ENCODE data around the gene TFF3. TPM values are rescaled to one million over a fixed set of nuclear protein-coding genes. Genes with fewer than 3 reads are reported as not detected.

Gene TFF3
- total and polyA plus RNA-seq, 2 experiments from 2014 or later, result 0.38 TPM; not detected in 1

DNA sequence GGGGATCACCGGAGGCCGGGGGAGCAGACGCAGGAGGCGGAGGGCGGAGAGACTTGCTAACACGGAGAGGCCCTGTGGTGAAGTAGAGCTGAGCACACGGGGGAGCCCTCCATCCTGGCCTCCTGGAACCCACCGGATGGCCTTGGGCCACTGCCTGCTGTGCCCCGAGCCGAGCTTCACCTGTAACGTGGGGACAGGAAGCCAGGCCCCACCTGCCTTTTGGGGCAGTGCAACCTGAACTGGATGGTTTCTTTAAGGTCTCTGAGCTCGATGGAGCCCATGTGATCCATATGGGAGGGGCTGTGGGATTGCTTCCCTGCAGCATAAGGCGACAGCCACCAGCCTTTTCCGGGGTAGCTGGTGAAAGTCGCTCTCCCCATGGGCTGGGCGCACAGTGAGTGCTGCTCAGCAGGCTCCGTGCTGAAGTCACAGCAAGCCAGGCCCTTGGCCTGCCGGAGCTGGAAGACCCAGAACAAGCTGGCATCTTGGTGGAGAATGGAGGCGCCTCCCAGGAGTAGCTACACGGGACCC lies 35.8 kb downstream of the TFF3 start:
- Histone ChIP-seq H3K9me3 (ENCODE audit: low read depth) (no peaks in the 10 kb centered on the region), H3K4me1 (ENCODE audit: low read depth) (no peaks in the 10 kb centered on the region), H3K4me3 (no peak overlapping the region), H3K27me3 (no peaks in the 10 kb centered on the region), H3K27ac (no peak overlapping the region), H3K36me3 (no peaks in the 10 kb centered on the region)
- no peak for DNase-seq (ENCODE audit: low read depth in 1 of 2, low spot score in 1 of 2)
- TF ChIP-seq, protein P1, sequence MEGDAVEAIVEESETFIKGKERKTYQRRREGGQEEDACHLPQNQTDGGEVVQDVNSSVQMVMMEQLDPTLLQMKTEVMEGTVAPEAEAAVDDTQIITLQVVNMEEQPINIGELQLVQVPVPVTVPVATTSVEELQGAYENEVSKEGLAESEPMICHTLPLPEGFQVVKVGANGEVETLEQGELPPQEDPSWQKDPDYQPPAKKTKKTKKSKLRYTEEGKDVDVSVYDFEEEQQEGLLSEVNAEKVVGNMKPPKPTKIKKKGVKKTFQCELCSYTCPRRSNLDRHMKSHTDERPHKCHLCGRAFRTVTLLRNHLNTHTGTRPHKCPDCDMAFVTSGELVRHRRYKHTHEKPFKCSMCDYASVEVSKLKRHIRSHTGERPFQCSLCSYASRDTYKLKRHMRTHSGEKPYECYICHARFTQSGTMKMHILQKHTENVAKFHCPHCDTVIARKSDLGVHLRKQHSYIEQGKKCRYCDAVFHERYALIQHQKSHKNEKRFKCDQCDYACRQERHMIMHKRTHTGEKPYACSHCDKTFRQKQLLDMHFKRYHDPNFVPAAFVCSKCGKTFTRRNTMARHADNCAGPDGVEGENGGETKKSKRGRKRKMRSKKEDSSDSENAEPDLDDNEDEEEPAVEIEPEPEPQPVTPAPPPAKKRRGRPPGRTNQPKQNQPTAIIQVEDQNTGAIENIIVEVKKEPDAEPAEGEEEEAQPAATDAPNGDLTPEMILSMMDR (IDR thresholded peaks at IDR 0.05; ENCODE audit: low read depth, low read length), result no peak

DNA sequence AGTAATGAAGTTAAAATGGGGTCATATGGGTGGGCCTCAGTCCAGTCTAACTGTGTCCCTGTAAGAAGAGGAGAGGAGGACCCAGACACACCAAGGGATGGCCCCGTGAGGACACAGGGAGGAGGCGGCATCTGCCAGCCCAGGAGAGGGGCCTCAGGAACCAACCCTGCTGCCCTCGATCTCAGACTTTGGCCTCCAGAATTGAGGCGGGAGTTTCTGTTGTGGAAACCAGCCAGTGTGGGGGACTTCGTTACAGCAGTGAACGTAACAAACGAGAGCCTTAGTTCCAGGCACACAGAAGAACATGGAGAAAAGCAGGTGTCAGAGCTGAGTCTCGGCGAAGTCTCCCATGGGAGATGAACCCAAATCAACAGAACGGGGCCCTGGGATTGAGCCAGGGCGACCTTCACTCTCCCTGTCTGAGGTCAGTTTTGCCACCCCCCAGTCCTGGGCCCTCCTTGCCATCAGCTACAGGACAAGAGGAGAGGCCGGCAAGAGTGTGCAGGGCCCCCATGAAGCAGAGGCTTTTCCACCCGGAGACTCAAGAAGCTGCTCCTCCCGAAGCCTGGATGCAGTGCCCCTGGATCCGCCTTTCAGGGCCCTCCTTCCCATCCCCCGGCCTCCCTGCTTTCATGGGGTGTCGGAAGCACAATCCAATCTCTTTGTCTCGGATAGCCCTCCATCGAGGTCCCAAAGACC lies 36.6 kb downstream of the TFF3 start:
- Histone ChIP-seq H3K27ac (no peak overlapping the region), H3K9me3 (ENCODE audit: low read depth) (no peaks in the 10 kb centered on the region), H3K27me3 (no peaks in the 10 kb centered on the region), H3K4me3 (no peak overlapping the region), H3K36me3 (no peaks in the 10 kb centered on the region), H3K4me1 (ENCODE audit: low read depth) (no peaks in the 10 kb centered on the region)
- TF ChIP-seq, protein P1 (IDR thresholded peaks at IDR 0.05; ENCODE audit: low read depth, low read length), result no peak
- DNase-seq (ENCODE audit: low read depth in 1 of 2, low spot score in 1 of 2), result no peak

DNA sequence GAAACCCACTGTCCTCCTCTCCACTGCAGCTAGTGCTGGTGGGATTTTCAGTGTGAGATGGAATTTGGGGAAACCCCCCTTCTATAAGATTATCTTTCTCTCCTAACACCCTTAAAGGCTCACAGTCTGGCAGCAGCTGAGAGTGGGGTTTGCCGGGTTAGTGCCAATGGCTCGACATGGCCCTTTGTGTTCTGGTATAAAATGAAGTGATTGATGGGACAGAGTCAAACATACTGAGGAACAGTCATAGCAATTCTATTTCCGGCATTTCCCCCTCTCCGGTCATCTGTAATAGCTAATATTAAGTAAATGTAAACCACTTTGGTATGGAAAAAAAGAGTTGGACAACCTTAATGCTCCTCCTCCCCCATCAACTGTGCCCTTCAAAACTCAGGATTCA lies 37.6 kb downstream of the TFF3 start:
- H3K36me3 ChIP-seq, result no peaks in the 10 kb centered on the region
- TF ChIP-seq, protein P1 (IDR thresholded peaks at IDR 0.05; ENCODE audit: low read depth, low read length), result no peak
- no peak overlapping the region for H3K27ac ChIP-seq
- no peak overlapping the region for H3K4me3 ChIP-seq
- H3K4me1 ChIP-seq (ENCODE audit: low read depth), result no peaks in the 10 kb centered on the region
- DNase-seq (ENCODE audit: low read depth in 1 of 2, low spot score in 1 of 2), result no peak
- H3K9me3 ChIP-seq (ENCODE audit: low read depth), result no peaks in the 10 kb centered on the region
- no peaks in the 10 kb centered on the region for H3K27me3 ChIP-seq

DNA sequence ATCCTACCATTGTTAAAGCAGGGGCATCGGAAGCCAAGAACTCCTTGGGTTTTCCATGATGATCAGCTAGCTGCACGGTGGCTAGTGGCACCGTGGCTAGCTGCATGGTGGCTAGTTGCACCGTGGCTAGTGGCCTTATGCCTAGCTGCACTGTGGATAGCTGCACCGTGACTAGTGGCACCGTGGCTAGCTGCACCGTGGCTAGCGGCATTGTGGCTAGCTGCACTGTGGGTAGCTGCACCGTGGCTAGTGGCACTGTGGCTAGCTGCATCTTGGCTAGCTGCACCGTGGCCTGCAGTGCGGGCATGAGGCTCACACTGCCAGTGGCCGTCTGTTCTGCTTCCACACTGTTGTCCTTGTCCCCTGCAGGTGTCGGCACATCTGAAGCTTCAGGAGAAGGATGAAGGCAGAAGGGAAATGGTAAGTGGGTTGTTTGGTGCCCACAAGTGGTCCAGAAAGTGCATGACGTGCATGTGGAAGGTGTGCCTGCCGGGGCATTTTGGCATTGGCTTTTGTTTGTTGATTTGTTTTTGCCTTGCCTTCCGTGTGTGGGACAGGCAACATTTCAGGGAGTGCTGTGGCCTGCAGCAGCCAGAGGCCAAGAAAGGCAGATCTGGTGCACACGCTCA lies 38.6 kb downstream of the TFF3 start:
- Histone ChIP-seq H3K4me1 (ENCODE audit: low read depth) (no peaks in the 10 kb centered on the region), H3K27ac (no peak overlapping the region), H3K4me3 (no peak overlapping the region), H3K27me3 (no peaks in the 10 kb centered on the region), H3K9me3 (ENCODE audit: low read depth) (no peaks in the 10 kb centered on the region), H3K36me3 (no peaks in the 10 kb centered on the region)
- no peak for DNase-seq (ENCODE audit: low read depth in 1 of 2, low spot score in 1 of 2)
- TF ChIP-seq, protein P1 (IDR thresholded peaks at IDR 0.05; ENCODE audit: low read depth, low read length), result peak; percentile 8

DNA sequence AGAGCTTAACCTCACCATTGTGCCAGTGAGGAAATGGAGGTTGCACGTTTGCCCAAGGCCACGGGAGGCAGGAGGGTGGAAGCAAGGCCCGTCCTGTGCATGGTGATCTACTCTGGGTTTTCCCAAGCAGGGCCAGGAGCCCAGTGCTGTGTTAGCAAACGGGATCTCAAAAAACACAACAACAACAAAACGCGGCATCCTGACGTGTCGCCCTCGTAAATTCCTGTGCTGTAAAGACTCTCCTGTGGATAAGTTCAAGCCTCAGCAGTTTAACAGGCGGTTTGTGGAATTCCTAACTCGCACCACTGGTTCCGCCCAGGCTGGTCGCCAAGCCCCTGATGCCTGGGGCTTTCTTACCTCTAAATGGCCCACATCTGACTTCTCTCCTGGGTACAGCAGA lies 39.1 kb downstream of the TFF3 start:
- DNase-seq (ENCODE audit: low read depth in 1 of 2, low spot score in 1 of 2), result no peak
- TF ChIP-seq, protein P1 (IDR thresholded peaks at IDR 0.05; ENCODE audit: low read depth, low read length), result no peak
- no peaks in the 10 kb centered on the region for H3K27me3 ChIP-seq
- no peak overlapping the region for H3K4me3 ChIP-seq
- H3K36me3 ChIP-seq, result no peaks in the 10 kb centered on the region
- H3K9me3 ChIP-seq (ENCODE audit: low read depth), result no peaks in the 10 kb centered on the region
- H3K27ac ChIP-seq, result no peak overlapping the region
- no peaks in the 10 kb centered on the region for H3K4me1 ChIP-seq (ENCODE audit: low read depth)

Measured in cardiac muscle cell (in vitro differentiated cells and primary cell).